ENCODE measurements around the gene SHC3. TPM values are rescaled to one million over a fixed set of nuclear protein-coding genes. Genes with fewer than 3 reads are reported as not detected.
A peak's percentile ranks its signal among the peaks of the same experiment; 100 is the strongest.

Gene SHC3
- total and polyA plus RNA-seq, 2 donors from 2014 or later = 0.95 to 1.5 TPM

GRCh38 chr9:89049646-89050045, 129.0 kb downstream of the SHC3 start:
- no peak overlapping the region for H3K9ac ChIP-seq (ENCODE audit: low read length in 3 of 3)
- no peak overlapping the region for H3K4me3 ChIP-seq (ENCODE audit: low read length in 3 of 3)
- DNase-seq = peak in 2 of 5 donors; percentile 36 to 60
- no peaks in the 10 kb centered on the region for H3K36me3 ChIP-seq (ENCODE audit: control insufficient read depth in 2 of 3, insufficient read depth in 3 of 3, low read length in 3 of 3)
- no peaks in the 10 kb centered on the region for H3K27me3 ChIP-seq (ENCODE audit: control insufficient read depth, insufficient read depth, low read length)
- peaks cover 0 to 2% (median 0%) of the 10 kb centered on the region in 3 donors for H3K4me1 ChIP-seq (ENCODE audit: control insufficient read depth in 2 of 3, insufficient read depth in 2 of 3, low read depth in 1 of 3, low read length in 3 of 3)
- no peak for FAIRE-seq
- no peak overlapping the region for H3K27ac ChIP-seq (ENCODE audit: low read depth in 2 of 2, low read length in 2 of 2)
- no peak for TF ChIP-seq CTCF (IDR thresholded peaks at IDR 0.05; ENCODE audit: borderline replicate concordance, extremely low read depth, insufficient read depth)
- H3K9me3 ChIP-seq (ENCODE audit: control insufficient read depth in 2 of 3, insufficient read depth in 1 of 3, low read length in 3 of 3) = no peaks in the 10 kb centered on the region
- intact Hi-C loops (cut with DNase I) = no loop called here

DNA sequence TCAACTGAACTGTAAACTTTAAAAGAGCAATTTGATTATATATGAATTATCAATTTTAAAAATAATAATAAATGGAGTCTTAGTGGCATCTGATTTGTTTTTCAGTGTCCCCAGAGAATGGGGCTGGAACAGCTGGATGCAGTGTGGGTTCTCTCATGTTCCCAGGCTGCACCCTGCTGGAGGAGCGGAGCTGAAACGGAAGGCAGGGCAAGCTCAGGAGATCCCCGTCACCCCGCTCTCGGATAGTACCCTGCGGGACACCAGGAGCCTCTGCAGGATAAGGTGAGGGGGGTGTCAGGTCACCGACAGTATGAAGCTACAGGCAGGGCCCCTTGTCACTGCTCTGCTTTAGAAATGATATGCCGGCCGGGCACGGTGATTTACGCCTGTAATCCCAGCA, 130.0 kb downstream of the SHC3 start:
- DNase-seq = no peak
- Histone ChIP-seq H3K27me3 (ENCODE audit: control insufficient read depth, insufficient read depth, low read length) (no peaks in the 10 kb centered on the region), H3K27ac (ENCODE audit: low read depth in 2 of 2, low read length in 2 of 2) (no peak overlapping the region), H3K4me3 (ENCODE audit: low read length in 3 of 3) (no peak overlapping the region), H3K9me3 (ENCODE audit: control insufficient read depth in 2 of 3, insufficient read depth in 1 of 3, low read length in 3 of 3) (no peaks in the 10 kb centered on the region), H3K4me1 (ENCODE audit: control insufficient read depth in 2 of 3, insufficient read depth in 2 of 3, low read depth in 1 of 3, low read length in 3 of 3) (no peaks in the 10 kb centered on the region), H3K36me3 (ENCODE audit: control insufficient read depth in 2 of 3, insufficient read depth in 3 of 3, low read length in 3 of 3) (no peaks in the 10 kb centered on the region), H3K9ac (ENCODE audit: low read length in 3 of 3) (no peak overlapping the region)
- FAIRE-seq = no peak
- no peak for TF ChIP-seq CTCF (IDR thresholded peaks at IDR 0.05; ENCODE audit: borderline replicate concordance, extremely low read depth, insufficient read depth)
- intact Hi-C loops (cut with DNase I) = no loop called here

- no peaks in the 10 kb centered on the region for H3K36me3 ChIP-seq (ENCODE audit: control insufficient read depth in 2 of 3, insufficient read depth in 3 of 3, low read length in 3 of 3)
- H3K4me1 ChIP-seq (ENCODE audit: control insufficient read depth in 2 of 3, insufficient read depth in 2 of 3, low read depth in 1 of 3, low read length in 3 of 3) = no peaks in the 10 kb centered on the region
- FAIRE-seq = no peak
- H3K9ac ChIP-seq (ENCODE audit: low read length in 3 of 3) = no peak overlapping the region
- no peaks in the 10 kb centered on the region for H3K9me3 ChIP-seq (ENCODE audit: control insufficient read depth in 2 of 3, insufficient read depth in 1 of 3, low read length in 3 of 3)
- no peak overlapping the region for H3K4me3 ChIP-seq (ENCODE audit: low read length in 3 of 3)
- no peak for DNase-seq
- no peak overlapping the region for H3K27ac ChIP-seq (ENCODE audit: low read depth in 2 of 2, low read length in 2 of 2)
- no peaks in the 10 kb centered on the region for H3K27me3 ChIP-seq (ENCODE audit: control insufficient read depth, insufficient read depth, low read length)
- TF ChIP-seq CTCF (IDR thresholded peaks at IDR 0.05; ENCODE audit: borderline replicate concordance, extremely low read depth, insufficient read depth) = no peak
- intact Hi-C loops (cut with DNase I) = no loop called here
Measured at GRCh38 chr9:89047667-89048066, 131.0 kb downstream of the SHC3 start.

DNA sequence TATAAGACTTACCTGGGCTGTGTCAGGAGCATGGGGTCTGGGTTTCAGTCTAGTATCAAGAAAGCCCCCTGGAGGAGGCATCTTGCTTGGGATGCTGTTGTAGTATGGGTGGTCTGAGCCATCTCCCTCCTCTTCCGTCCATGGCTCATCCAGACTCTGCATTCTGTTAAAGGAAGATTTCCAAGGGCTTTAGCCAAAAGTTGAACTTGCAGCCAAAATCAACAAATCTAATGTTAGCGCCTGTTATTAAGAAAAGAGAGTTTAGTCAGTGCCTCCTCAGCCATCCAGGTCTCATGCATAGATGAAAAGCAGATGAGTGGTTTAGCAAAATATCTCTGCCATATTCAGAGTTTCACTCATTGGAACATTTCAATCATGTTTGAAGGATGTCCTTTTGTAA, 131.8 kb downstream of the SHC3 start:
- Histone ChIP-seq H3K4me1 (ENCODE audit: control insufficient read depth in 2 of 3, insufficient read depth in 2 of 3, low read depth in 1 of 3, low read length in 3 of 3) (no peaks in the 10 kb centered on the region), H3K9ac (ENCODE audit: low read length in 3 of 3) (no peak overlapping the region), H3K4me3 (ENCODE audit: low read length in 3 of 3) (no peak overlapping the region), H3K27ac (ENCODE audit: low read depth in 2 of 2, low read length in 2 of 2) (no peak overlapping the region), H3K9me3 (ENCODE audit: control insufficient read depth in 2 of 3, insufficient read depth in 1 of 3, low read length in 3 of 3) (no peaks in the 10 kb centered on the region), H3K27me3 (ENCODE audit: control insufficient read depth, insufficient read depth, low read length) (no peaks in the 10 kb centered on the region), H3K36me3 (ENCODE audit: control insufficient read depth in 2 of 3, insufficient read depth in 3 of 3, low read length in 3 of 3) (no peaks in the 10 kb centered on the region)
- TF ChIP-seq CTCF (IDR thresholded peaks at IDR 0.05; ENCODE audit: borderline replicate concordance, extremely low read depth, insufficient read depth) = no peak
- FAIRE-seq (no peak), DNase-seq (peak in 2 of 5 donors; percentile 28 to 54)
- intact Hi-C loops (cut with DNase I) = no loop called here

Data from kidney (tissue), 14 donors.